Glomerular visceral epithelial cell (primary cell): ENCODE results near the gene SIRPB2.

ENCODE experiments used
- DNase-seq: peaks from one replicate; pipeline ENCODE4 v3.0.0-alpha.2; 2016; ENCODE audit errors: extremely low spot score

Gene SIRPB2

DNA sequence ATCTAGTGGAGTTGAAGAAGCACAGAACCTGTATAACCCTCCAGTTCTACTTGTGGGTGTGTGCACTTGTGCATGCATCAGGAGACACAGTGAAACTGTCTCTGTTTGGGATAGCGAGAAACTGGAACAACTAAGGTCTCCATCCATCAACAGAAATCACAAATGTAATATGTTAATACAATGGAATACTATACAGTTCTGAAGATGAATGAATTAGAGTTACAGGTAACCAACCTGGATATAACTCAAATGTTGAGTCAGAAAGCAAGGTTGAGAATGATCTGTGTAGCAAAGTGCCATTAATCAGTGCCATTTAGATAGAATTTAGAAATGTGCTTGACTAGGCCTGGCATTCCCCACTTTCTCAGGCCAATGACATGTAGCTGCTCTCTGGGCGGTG is 20.0 kb downstream of the SIRPB2 start:
- no peak for DNase-seq

GRCh38 chr20:1469925-1470571 is 21.2 kb downstream of the SIRPB2 start:
- DNase-seq = peak; percentile 100

- no peak for DNase-seq
Observed at GRCh38 chr20:1469306-1469905, 21.8 kb downstream of the SIRPB2 start.

DNA sequence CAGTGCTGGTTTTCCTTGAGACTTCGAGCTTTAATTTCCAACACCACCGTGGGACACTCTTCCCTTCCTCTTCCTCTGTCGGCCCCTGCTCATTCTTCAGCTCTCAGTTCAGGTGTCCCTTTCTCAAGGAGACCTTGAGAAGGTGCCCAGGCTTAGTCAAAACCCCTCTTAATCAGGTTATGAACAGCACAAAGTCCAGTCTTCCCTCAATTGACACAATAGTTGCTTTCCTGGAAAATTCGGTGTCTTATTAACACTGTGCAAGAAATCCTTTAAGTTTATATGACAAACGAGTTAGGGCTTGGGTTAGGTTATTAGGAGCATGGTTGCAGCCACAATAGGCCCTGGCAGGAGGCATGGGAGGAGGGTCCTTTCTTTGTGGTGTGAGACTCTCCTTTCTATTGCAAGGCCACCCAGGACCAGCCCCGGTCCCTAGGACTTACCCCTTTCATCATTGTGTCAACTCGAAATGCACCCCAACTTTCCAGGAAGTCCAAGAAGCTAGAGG is 23.0 kb downstream of the SIRPB2 start:
- no peak for DNase-seq

GRCh38 chr20:1467355-1468116 is 23.7 kb downstream of the SIRPB2 start:
- no peak for DNase-seq

- DNase-seq = no peak
Observed at GRCh38 chr20:1467082-1467354, 24.2 kb downstream of the SIRPB2 start.

- DNase-seq = peak; percentile 97
Observed at GRCh38 chr20:1466211-1467081, 24.8 kb downstream of the SIRPB2 start, which contains the start of gene NSFL1C. TSS of gene NSFL1C (minus strand) at chr20:1466849. CDS start at chr20:1466824, 25 bp downstream.

DNA sequence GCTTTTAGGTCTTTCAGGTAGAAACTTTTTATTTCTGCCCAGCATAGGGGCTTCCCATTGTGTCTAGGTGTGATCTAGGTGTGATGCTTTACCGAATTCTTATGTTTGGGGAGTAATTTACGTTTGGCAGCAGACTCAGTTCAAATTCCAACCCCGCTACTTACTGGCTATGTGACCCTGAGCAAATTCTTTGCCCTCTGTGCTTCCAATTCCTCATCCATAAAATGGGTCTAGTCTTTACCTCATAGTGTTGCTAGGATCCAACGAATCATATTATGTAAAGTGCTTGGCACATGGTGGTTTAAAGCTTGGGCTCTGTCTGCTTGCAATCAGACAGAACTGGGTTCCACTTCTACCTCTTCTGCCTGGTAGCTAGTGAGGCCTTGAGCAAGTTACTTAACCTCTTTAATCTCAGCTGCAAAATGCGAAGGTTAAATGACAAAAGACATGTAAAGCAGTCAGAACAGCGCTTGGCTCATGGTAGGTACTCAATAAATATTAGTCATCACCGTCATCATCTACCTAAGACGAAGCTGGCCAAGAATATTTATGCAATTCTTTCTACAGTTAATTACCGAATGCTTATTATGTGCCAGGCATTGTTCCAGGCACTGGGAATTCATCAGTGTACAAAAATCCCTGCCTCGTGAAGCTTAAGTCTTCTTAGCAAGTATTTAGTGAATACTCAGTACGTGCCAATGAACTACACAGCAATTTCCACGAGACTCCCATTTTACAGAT is 25.6 kb downstream of the SIRPB2 start:
- DNase-seq = no peak

GRCh38 chr20:1463971-1464570 is 27.1 kb downstream of the SIRPB2 start:
- no peak for DNase-seq

DNA sequence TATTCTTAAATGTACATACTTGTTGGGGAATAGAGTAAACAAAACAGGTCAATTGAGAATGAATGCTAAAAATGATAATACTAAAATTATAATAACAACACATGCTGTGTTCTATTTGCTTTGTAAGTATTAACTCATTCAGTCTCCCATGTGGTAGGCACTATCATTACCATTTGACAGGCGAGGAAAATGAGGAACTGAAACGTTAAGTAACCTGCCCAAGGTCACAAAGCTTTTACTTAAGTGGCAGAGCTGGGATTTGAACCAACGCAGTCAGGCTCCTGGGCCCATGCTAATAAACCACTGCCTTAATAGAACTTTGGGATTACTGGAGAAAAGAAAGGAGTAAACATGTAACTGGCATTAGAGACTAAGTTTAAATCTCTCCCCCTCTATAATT is 28.4 kb downstream of the SIRPB2 start:
- DNase-seq = no peak

- no peak for DNase-seq
Observed at GRCh38 chr20:1462001-1462400, 29.2 kb downstream of the SIRPB2 start.

- no peak for DNase-seq
Observed at GRCh38 chr20:1460275-1460674, 30.9 kb downstream of the SIRPB2 start.

- no peak for DNase-seq
Observed at GRCh38 chr20:1457992-1458391, 33.2 kb downstream of the SIRPB2 start.

- DNase-seq = peak; percentile 78
Observed at GRCh38 chr20:1456300-1456699, 34.9 kb downstream of the SIRPB2 start.

DNA sequence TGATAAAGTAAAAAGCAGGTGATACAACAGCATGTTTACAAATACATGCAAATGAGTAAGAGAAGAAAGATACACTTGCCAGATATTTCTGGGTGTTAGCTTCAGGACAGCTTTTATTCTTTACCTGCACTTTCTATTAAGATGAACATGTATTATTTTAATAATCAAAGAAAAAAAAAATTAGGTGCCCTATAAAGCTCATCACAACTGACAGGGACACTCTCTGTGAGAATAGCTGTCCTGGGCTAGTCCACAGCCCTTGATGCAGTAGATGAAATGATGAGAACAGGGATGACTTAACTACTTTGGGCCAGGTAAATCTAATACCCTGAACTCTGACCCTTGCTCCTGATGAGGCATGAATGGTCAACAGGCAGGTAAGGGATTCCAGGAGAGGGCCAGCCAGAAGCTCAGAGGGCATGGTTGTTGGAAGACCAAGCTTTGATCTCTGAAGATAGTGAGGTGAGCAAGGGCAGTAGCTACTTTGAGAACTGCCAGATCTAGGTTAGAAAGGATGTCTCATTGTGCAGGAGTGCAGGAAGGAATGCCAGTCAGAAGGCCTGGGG is 40.2 kb downstream of the SIRPB2 start:
- no peak for DNase-seq

DNA sequence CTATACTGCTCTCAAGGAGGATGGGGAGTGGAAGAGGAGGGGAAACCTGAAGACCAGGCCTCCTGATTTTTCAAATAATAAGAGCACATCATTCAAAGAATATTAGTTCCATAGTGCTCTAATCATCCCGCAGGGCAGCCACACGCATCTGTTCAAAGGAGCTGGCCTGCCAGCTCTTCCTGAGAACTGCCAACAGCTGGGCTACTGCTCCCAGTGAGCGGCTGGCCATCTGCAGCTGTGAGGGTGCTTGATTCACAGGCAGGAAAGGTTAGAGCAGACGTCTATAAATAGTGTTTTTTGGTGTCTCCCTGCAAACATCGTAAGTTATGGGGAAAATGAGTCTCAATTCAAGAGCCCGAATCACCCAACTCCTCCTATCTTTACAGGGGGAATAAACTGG is 41.9 kb downstream of the SIRPB2 start:
- no peak for DNase-seq

DNA sequence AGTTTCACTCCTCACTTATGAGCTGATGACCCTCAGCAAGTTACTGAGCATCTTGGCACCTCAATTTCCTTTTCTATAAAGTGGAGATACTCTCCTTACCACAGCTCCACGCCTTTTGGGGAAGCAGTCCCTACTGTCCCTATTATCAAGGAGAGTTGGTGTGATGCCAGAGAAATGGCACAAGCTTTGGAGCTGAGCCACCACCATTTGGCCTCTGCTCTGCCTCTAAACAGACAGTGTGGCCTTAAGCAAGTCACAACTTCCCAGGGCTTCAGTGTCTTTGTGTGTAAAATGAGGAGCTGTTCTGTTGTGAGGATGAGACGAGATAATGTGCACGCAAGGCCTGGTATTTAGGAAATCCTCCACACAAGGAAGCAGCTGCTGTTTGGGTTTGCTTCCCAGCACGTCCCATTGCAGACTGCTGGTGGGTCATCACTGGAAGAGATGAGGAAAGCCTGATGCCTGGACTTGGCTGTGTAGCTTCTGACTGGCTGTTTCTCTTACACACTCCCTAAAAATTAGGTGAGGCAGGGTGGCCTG is 43.1 kb downstream of the SIRPB2 start:
- DNase-seq = no peak

- DNase-seq = no peak
Observed at GRCh38 chr20:1446536-1446935, 44.7 kb downstream of the SIRPB2 start.

GRCh38 chr20:1443085-1443484 is 48.1 kb downstream of the SIRPB2 start:
- no peak for DNase-seq

GRCh38 chr20:1442304-1442703 is 48.9 kb downstream of the SIRPB2 start:
- DNase-seq = no peak
